Measurements from ENCODE around the gene FSHB.

FSHB gene

GRCh38 chr11:30277176-30277575 is 46.4 kb downstream of the FSHB start:
- Histone ChIP-seq H3K27me3 (ENCODE audit: control insufficient read depth, insufficient read depth, low read length) (no peaks in the 10 kb centered on the region), H3K36me3 (ENCODE audit: control insufficient read depth, insufficient read depth, low read length) (no peaks in the 10 kb centered on the region), H3K4me1 (ENCODE audit: control insufficient read depth, insufficient read depth, low read length) (no peaks in the 10 kb centered on the region), H3K9me3 (ENCODE audit: control insufficient read depth, insufficient read depth, low read length) (no peaks in the 10 kb centered on the region), H3K4me3 (ENCODE audit: low read depth, low read length) (no peak overlapping the region), H3K9ac (ENCODE audit: low read depth, low read length) (no peak overlapping the region)

- H3K27me3 ChIP-seq (ENCODE audit: control insufficient read depth, insufficient read depth, low read length), result no peaks in the 10 kb centered on the region
- no peak overlapping the region for H3K9ac ChIP-seq (ENCODE audit: low read depth, low read length)
- H3K36me3 ChIP-seq (ENCODE audit: control insufficient read depth, insufficient read depth, low read length), result no peaks in the 10 kb centered on the region
- H3K4me1 ChIP-seq (ENCODE audit: control insufficient read depth, insufficient read depth, low read length), result no peaks in the 10 kb centered on the region
- H3K9me3 ChIP-seq (ENCODE audit: control insufficient read depth, insufficient read depth, low read length), result no peaks in the 10 kb centered on the region
- no peak overlapping the region for H3K4me3 ChIP-seq (ENCODE audit: low read depth, low read length)
Measured at GRCh38 chr11:30279796-30280195, 49.0 kb downstream of the FSHB start.

GRCh38 chr11:30281476-30282288 is 50.9 kb downstream of the FSHB start:
- Histone ChIP-seq H3K4me3 (ENCODE audit: low read depth, low read length) (no peak overlapping the region), H3K9me3 (ENCODE audit: control insufficient read depth, insufficient read depth, low read length) (no peaks in the 10 kb centered on the region), H3K4me1 (ENCODE audit: control insufficient read depth, insufficient read depth, low read length) (no peaks in the 10 kb centered on the region), H3K27me3 (ENCODE audit: control insufficient read depth, insufficient read depth, low read length) (no peaks in the 10 kb centered on the region), H3K36me3 (ENCODE audit: control insufficient read depth, insufficient read depth, low read length) (no peaks in the 10 kb centered on the region), H3K9ac (ENCODE audit: low read depth, low read length) (no peak overlapping the region)

GRCh38 chr11:30282289-30282631 is 51.4 kb downstream of the FSHB start:
- no peaks in the 10 kb centered on the region for H3K36me3 ChIP-seq (ENCODE audit: control insufficient read depth, insufficient read depth, low read length)
- H3K9me3 ChIP-seq (ENCODE audit: control insufficient read depth, insufficient read depth, low read length), result no peaks in the 10 kb centered on the region
- no peaks in the 10 kb centered on the region for H3K4me1 ChIP-seq (ENCODE audit: control insufficient read depth, insufficient read depth, low read length)
- no peak overlapping the region for H3K4me3 ChIP-seq (ENCODE audit: low read depth, low read length)
- H3K9ac ChIP-seq (ENCODE audit: low read depth, low read length), result no peak overlapping the region
- no peaks in the 10 kb centered on the region for H3K27me3 ChIP-seq (ENCODE audit: control insufficient read depth, insufficient read depth, low read length)

All from iPS-15b (cell line).